Stimulated activated naive CD8-positive, alpha-beta T cell treated with anti-CD3 and anti-CD28 coated beads, Interleukin-15, amount 100 ng/mL, for 72 hours (primary cell): ENCODE data around the gene SPOCK1.

Source experiments
- ATAC-seq: fragments of 150-1000 bp; cut with Tn5 transposase; 2 replicates; pipeline ENCODE4 v1.10.0; 2021; ENCODE audit warnings: mild to moderate bottlenecking, moderate library complexity
- DNase-seq, 2 donors: peaks; one replicate each; pipeline ENCODE4 v3.0.0; 2021 to 2022
- H3K27ac Mint-ChIP-seq, 2 donors: one replicate each; pipeline ENCODE4 v1.8.0; 2022; ENCODE audit warnings: mild to moderate bottlenecking in 2 of 2, mixed read lengths in 2 of 2, moderate library complexity in 2 of 2
- H3K27me3 Mint-ChIP-seq: one replicate; pipeline ENCODE4 v1.8.0; 2022; ENCODE audit warnings: mixed read lengths
- H3K4me1 Mint-ChIP-seq: one replicate; pipeline ENCODE4 v1.8.0; 2022; ENCODE audit warnings: mild to moderate bottlenecking, mixed read lengths
- H3K4me3 Mint-ChIP-seq, 2 donors: one replicate each; pipeline ENCODE4 v1.8.0; 2022; ENCODE audit warnings: mild to moderate bottlenecking in 2 of 2, mixed read lengths in 2 of 2, moderate library complexity in 1 of 2
- H3K9me3 Mint-ChIP-seq, 2 donors: one replicate each; pipeline ENCODE4 v1.8.0; 2022; ENCODE audit warnings: mixed read lengths in 2 of 2

Gene SPOCK1

DNA sequence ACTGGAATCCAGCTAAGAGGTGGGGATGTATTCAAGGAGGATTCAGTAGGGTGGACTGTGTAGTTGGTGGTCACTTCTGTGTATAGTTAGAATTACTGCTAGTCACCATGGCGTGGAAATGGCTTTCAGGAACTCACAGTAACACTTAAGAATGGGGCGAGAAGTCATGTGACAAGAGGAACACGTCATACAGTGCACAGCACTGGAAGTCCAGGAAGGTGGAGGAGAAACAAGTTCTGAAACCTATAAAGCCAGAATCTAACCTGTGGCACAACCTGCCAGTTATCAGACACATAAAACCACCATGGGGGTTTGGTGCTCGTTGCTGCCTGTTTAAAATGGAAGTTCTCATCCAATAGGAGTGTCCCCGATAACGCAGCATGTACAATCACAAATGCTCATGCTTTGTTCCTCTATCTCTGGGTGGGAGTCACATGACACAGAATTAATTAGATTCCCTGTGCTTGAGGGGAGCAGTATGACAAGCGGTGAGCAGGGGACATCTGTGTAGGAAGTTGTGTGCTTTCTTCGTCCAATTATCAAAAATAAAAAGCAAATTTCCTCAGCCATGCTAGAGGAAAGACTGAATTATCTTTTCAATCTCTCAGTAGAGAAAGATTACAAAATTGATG is 193.0 kb downstream of the SPOCK1 start:
- ATAC-seq, result no peak
- no peak overlapping the region for H3K27ac Mint-ChIP-seq
- peaks cover 15% of the 10 kb centered on the region for H3K27me3 Mint-ChIP-seq
- no peaks in the 10 kb centered on the region for H3K4me1 Mint-ChIP-seq
- H3K4me3 Mint-ChIP-seq, result no peak overlapping the region
- DNase-seq, result no peak
- H3K9me3 Mint-ChIP-seq, result no peaks in the 10 kb centered on the region

DNA sequence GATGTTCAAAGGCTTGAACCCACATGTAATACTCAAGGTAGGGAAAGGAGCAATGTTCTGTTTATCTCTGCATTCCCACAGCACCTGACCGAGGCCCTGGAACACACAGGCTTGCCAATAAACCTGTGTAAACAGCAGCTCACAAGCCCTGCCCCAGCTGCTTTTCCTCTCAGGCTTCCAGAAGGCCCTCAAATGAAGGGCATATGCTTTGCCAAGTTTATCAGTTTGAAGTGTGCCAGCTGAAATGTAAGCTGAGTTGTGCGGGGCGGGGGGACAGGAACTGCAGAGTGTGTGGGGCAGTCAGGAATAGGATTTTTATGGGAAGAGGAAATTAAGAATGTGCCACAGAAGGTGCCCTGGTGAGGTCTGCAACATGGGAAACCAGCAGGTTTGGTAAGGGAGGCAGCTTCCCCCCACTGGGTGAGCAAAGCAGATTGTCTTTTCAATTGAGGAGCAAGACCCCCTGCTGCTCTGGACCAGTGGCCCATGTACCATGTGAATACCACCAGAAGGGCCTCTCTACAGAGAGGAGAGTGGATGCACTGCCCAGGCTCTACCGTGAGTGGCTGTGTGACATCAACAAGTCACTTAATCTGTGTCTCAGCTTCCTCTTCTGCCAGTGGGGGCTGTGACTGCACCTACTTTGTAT is 194.8 kb downstream of the SPOCK1 start:
- ATAC-seq (no peak), DNase-seq (no peak)
- Mint-ChIP-seq H3K4me1 (no peaks in the 10 kb centered on the region), H3K9me3 (no peaks in the 10 kb centered on the region), H3K27ac (no peak overlapping the region), H3K4me3 (no peak overlapping the region), H3K27me3 (peaks cover 22% of the 10 kb centered on the region)

GRCh38 chr5:137303509-137303908 is 195.6 kb downstream of the SPOCK1 start:
- H3K4me3 Mint-ChIP-seq, result no peak overlapping the region
- no peak overlapping the region for H3K27ac Mint-ChIP-seq
- H3K27me3 Mint-ChIP-seq, result peaks cover 22% of the 10 kb centered on the region
- ATAC-seq (no peak), DNase-seq (no peak)
- H3K4me1 Mint-ChIP-seq, result no peaks in the 10 kb centered on the region
- no peaks in the 10 kb centered on the region for H3K9me3 Mint-ChIP-seq

- DNase-seq (no peak), ATAC-seq (no peak)
- Mint-ChIP-seq H3K27me3 (peaks cover 22% of the 10 kb centered on the region), H3K9me3 (no peaks in the 10 kb centered on the region), H3K4me1 (no peaks in the 10 kb centered on the region), H3K4me3 (no peak overlapping the region), H3K27ac (no peak overlapping the region)
Measured at GRCh38 chr5:137300411-137301240, 198.5 kb downstream of the SPOCK1 start.

DNA sequence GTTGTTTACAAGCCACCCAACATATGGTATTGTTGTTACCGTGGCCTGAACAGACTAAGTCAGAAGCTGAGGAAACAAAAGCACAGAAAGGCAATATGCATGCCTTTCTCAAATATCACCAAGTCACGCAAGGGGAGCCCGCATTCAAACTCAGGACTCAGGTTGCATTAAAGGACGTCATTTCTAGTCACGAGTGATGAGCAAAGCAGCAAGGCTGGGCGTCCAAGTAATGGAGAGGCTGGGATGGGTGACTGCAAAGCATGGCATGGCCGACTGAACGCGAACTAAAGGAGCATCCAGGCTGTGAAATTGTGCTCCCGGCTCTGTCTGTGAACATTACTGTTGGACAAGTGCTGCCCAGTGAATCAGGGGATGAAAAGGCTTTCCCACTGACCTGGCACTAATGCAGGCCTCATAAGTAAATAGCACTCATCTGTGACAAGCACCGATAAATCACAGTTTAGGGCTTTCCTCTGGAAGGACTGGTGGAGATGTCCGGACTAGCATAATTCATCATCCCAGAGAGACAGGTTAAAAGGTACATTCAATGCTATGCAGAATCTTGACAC is 202.8 kb downstream of the SPOCK1 start:
- DNase-seq (no peak), ATAC-seq (no peak)
- peaks cover 8% of the 10 kb centered on the region for H3K27me3 Mint-ChIP-seq
- no peak overlapping the region for H3K4me3 Mint-ChIP-seq
- no peaks in the 10 kb centered on the region for H3K4me1 Mint-ChIP-seq
- no peaks in the 10 kb centered on the region for H3K9me3 Mint-ChIP-seq
- no peak overlapping the region for H3K27ac Mint-ChIP-seq

- DNase-seq (no peak), ATAC-seq (no peak)
- no peaks in the 10 kb centered on the region for H3K9me3 Mint-ChIP-seq
- no peak overlapping the region for H3K4me3 Mint-ChIP-seq
- no peaks in the 10 kb centered on the region for H3K4me1 Mint-ChIP-seq
- H3K27ac Mint-ChIP-seq, result no peak overlapping the region
- H3K27me3 Mint-ChIP-seq, result no peaks in the 10 kb centered on the region
Measured at GRCh38 chr5:137294604-137295003, 204.5 kb downstream of the SPOCK1 start.

DNA sequence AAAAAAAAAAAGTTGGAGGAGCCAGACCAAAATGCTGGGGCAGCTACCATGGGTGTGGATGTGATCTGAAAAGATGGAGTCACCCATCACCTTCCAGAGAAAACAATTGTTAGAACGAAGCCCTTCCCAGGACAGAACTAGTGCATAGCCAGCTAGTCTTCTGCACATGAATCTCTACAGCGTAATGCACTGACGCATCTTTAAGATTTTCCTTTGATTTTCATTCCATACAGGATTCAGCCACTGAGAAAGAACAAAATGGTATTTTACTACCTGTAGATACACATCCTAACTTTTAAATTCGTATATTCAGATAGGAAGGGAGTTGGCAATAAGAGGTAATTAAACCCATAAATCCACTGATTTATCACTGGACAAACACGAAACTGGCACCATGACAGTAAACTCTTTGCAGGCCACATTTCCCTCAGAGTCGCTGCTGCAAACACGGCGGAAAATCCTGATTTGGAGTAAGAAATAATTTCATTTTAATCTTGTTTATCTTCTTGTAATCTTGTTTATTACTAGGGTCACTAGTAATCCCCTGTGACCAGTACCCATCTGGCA is 206.6 kb downstream of the SPOCK1 start:
- ATAC-seq (no peak), DNase-seq (no peak)
- Mint-ChIP-seq H3K27ac (no peak overlapping the region), H3K4me1 (no peaks in the 10 kb centered on the region), H3K4me3 (no peak overlapping the region), H3K9me3 (no peaks in the 10 kb centered on the region), H3K27me3 (peaks cover 12% of the 10 kb centered on the region)

DNA sequence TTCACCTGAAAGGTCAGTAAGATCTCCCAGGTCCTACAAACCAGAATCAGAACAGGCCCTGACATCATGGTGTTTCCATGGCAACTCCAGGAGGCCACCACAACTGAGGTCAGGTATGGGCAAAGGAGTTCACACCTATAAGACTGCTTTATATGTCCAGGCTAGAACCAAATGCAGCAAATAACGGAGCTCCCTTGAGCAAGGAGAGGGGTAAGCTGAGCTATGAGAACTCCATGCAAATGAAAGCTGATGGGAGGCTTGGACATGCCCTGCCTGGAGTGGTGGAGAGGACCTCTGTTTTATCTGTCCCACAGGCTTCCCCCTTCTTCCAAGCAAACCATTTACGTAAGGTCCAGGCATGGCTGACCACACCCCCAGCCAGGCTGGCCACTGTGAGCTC is 207.7 kb downstream of the SPOCK1 start:
- H3K9me3 Mint-ChIP-seq, result no peaks in the 10 kb centered on the region
- H3K27ac Mint-ChIP-seq, result no peak overlapping the region
- DNase-seq (no peak), ATAC-seq (no peak)
- H3K27me3 Mint-ChIP-seq, result peaks cover 20% of the 10 kb centered on the region
- no peaks in the 10 kb centered on the region for H3K4me1 Mint-ChIP-seq
- no peak overlapping the region for H3K4me3 Mint-ChIP-seq

- ATAC-seq, result no peak
Measured at GRCh38 chr5:137291031-137291430, 208.1 kb downstream of the SPOCK1 start.

DNA sequence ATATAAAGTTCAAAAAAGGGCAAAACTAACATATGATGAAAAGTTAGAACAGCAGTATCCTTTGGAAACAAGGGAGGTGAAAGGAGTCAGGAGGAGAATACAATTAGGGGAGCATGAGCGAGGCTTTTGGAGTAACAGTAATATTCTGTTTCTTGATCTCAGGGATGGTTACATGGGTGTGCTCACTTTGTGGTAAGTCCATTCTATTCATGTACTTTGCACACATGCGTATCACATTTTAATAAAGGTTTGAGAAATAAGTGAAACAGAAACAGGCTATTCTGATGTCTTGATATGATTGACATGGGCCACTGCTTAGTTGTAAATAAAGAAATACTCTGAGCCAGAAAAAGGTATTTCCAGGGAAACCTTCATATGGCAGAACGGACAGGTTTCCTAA is 208.8 kb downstream of the SPOCK1 start:
- Mint-ChIP-seq H3K9me3 (no peaks in the 10 kb centered on the region), H3K27ac (no peak overlapping the region), H3K4me1 (no peaks in the 10 kb centered on the region), H3K4me3 (no peak overlapping the region), H3K27me3 (peaks cover 23% of the 10 kb centered on the region)
- DNase-seq, result no peak
- ATAC-seq, result no peak

More at GRCh38 chr5:137291031-137291430, 208.1 kb downstream of the SPOCK1 start:
- no peaks in the 10 kb centered on the region for H3K9me3 Mint-ChIP-seq
- no peaks in the 10 kb centered on the region for H3K4me1 Mint-ChIP-seq
- H3K27me3 Mint-ChIP-seq, result peaks cover 23% of the 10 kb centered on the region
- no peak overlapping the region for H3K27ac Mint-ChIP-seq
- no peak for DNase-seq
- no peak overlapping the region for H3K4me3 Mint-ChIP-seq

DNA sequence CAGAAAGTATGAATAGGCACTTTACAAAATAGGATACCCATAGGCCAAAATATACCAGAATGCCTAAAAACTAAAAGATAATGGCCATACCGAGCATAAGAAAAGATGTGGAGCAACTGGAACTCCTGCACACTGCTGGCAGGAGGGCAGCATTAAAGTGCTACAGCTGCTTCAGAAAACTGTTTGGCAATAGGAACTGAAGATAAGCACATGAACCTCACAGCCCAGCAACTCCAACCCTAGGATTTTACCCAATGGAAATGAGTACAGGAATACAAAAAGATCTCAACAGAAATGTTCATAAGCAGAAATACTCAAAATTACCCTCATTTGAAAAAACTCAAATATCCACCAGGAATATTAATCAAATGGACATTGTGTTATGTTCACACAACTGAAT is 209.3 kb downstream of the SPOCK1 start:
- Mint-ChIP-seq H3K27me3 (peaks cover 23% of the 10 kb centered on the region), H3K4me1 (no peaks in the 10 kb centered on the region), H3K27ac (no peak overlapping the region), H3K4me3 (no peak overlapping the region), H3K9me3 (no peaks in the 10 kb centered on the region)
- DNase-seq (no peak), ATAC-seq (no peak)

DNA sequence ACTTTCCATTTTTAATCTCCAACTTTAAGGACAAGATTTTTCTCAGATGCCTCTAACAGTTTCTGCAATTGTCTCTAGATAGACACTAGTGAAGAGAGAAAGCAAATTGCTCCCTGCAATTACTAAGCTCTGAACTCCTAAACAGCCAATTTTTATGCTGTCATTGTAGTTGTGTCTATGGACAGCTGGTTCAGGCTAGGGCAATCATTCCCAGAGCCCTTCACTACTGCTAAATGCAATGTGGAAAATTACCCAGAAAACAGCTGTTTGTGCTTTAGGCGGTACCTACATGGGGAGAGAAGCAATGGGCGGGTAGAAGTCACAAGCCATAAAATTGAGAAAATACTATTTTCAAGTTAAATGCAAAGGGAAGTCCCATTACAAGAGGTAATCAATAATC is 211.6 kb downstream of the SPOCK1 start:
- ATAC-seq, result no peak
- no peaks in the 10 kb centered on the region for H3K4me1 Mint-ChIP-seq
- no peak overlapping the region for H3K4me3 Mint-ChIP-seq
- no peak overlapping the region for H3K27ac Mint-ChIP-seq
- H3K27me3 Mint-ChIP-seq, result peaks cover 30% of the 10 kb centered on the region
- H3K9me3 Mint-ChIP-seq, result no peaks in the 10 kb centered on the region
- no peak for DNase-seq

GRCh38 chr5:137286025-137286610 is 213.0 kb downstream of the SPOCK1 start:
- Mint-ChIP-seq H3K27ac (no peak overlapping the region), H3K9me3 (no peaks in the 10 kb centered on the region), H3K4me3 (no peak overlapping the region), H3K4me1 (no peaks in the 10 kb centered on the region), H3K27me3 (peaks cover 30% of the 10 kb centered on the region)
- ATAC-seq (no peak), DNase-seq (no peak)

GRCh38 chr5:137283801-137284200 is 215.3 kb downstream of the SPOCK1 start:
- Mint-ChIP-seq H3K27me3 (peaks cover 30% of the 10 kb centered on the region), H3K4me1 (no peaks in the 10 kb centered on the region)

GRCh38 chr5:137282216-137282615 is 216.9 kb downstream of the SPOCK1 start:
- Mint-ChIP-seq H3K9me3 (no peaks in the 10 kb centered on the region), H3K4me3 (no peak overlapping the region), H3K27ac (no peak overlapping the region), H3K4me1 (no peaks in the 10 kb centered on the region), H3K27me3 (peaks cover 15% of the 10 kb centered on the region)
- DNase-seq (no peak), ATAC-seq (no peak)

More at GRCh38 chr5:137283801-137284200, 215.3 kb downstream of the SPOCK1 start:
- no peak overlapping the region for H3K4me3 Mint-ChIP-seq
- no peak overlapping the region for H3K27ac Mint-ChIP-seq
- no peak for DNase-seq
- H3K9me3 Mint-ChIP-seq, result no peaks in the 10 kb centered on the region
- no peak for ATAC-seq
